ENCODE results near the gene ZHX3.
"Not testable (repeated sequence)": the region's sequence is repeated elsewhere in the genome, so short reads cannot be mapped to it uniquely, and the experiment has no call there.

Gene ZHX3

GRCh38 chr20:41134362-41135186, 183.0 kb downstream of the ZHX3 start:
- no peaks in the 10 kb centered on the region for H3K36me3 ChIP-seq (ENCODE audit: insufficient read depth, low read length)
- no peak for TF ChIP-seq EZH2phosphoT487 (IDR thresholded peaks at IDR 0.05; ENCODE audit: borderline replicate concordance)
- no peaks in the 10 kb centered on the region for H3K9me3 ChIP-seq (ENCODE audit: insufficient read depth, low read depth, low read length)
- no peaks in the 10 kb centered on the region for H3K27me3 ChIP-seq (ENCODE audit: insufficient read depth, low read length, poor library complexity, severe bottlenecking)
- H3K4me1 ChIP-seq (ENCODE audit: insufficient read depth, low read length, poor library complexity, severe bottlenecking): peaks cover 13% of the 10 kb centered on the region
- peaks cover 16% of the 10 kb centered on the region for H4K20me1 ChIP-seq (ENCODE audit: insufficient read depth, low read length, poor library complexity, severe bottlenecking)
- H3K9ac ChIP-seq (ENCODE audit: low read depth, low read length, poor library complexity, severe bottlenecking): no peak overlapping the region
- H3F3A ChIP-seq (ENCODE audit: low read depth): no peaks in the 10 kb centered on the region
- no peak overlapping the region for H3K4me2 ChIP-seq (ENCODE audit: low read depth, low read length, poor library complexity, severe bottlenecking)
- H3K4me3 ChIP-seq (ENCODE audit: low read length, poor library complexity, severe bottlenecking): no peak overlapping the region
- no peaks in the 10 kb centered on the region for H3K9me2 ChIP-seq (replicated peaks; ENCODE audit: low read depth, low read length)
- H3K79me2 ChIP-seq (ENCODE audit: insufficient read depth, low read length): peaks cover 24% of the 10 kb centered on the region
- H2AFZ ChIP-seq (ENCODE audit: low read length): no peak overlapping the region

- no peak overlapping the region for H3K9ac ChIP-seq (ENCODE audit: low read depth, low read length, poor library complexity, severe bottlenecking)
- H3K9me3 ChIP-seq (ENCODE audit: insufficient read depth, low read depth, low read length): no peaks in the 10 kb centered on the region
- no peaks in the 10 kb centered on the region for H3K27me3 ChIP-seq (ENCODE audit: insufficient read depth, low read length, poor library complexity, severe bottlenecking)
- H4K20me1 ChIP-seq (ENCODE audit: insufficient read depth, low read length, poor library complexity, severe bottlenecking): peaks cover 9% of the 10 kb centered on the region
- H3F3A ChIP-seq (ENCODE audit: low read depth): no peaks in the 10 kb centered on the region
- no peak overlapping the region for H3K4me3 ChIP-seq (ENCODE audit: low read length, poor library complexity, severe bottlenecking)
- peaks cover 6% of the 10 kb centered on the region for H3K4me1 ChIP-seq (ENCODE audit: insufficient read depth, low read length, poor library complexity, severe bottlenecking)
- H3K9me2 ChIP-seq (replicated peaks; ENCODE audit: low read depth, low read length): no peaks in the 10 kb centered on the region
- TF ChIP-seq CTCF (conservative IDR thresholded peaks at IDR 0.05; ENCODE audit: low read length): no peak
- TF ChIP-seq EZH2phosphoT487 (IDR thresholded peaks at IDR 0.05; ENCODE audit: borderline replicate concordance): no peak
- H3K79me2 ChIP-seq (ENCODE audit: insufficient read depth, low read length): peaks cover 17% of the 10 kb centered on the region
- H3K36me3 ChIP-seq (ENCODE audit: insufficient read depth, low read length): no peaks in the 10 kb centered on the region
- H3K4me2 ChIP-seq (ENCODE audit: low read depth, low read length, poor library complexity, severe bottlenecking): no peak overlapping the region
- H2AFZ ChIP-seq (ENCODE audit: low read length): no peak overlapping the region
Measured at GRCh38 chr20:41133709-41134361, 183.7 kb downstream of the ZHX3 start.

- not testable (repeated sequence) for H3K4me2 ChIP-seq (ENCODE audit: low read depth, low read length, poor library complexity, severe bottlenecking); H3K9ac ChIP-seq (ENCODE audit: low read depth, low read length, poor library complexity, severe bottlenecking); H3K27me3 ChIP-seq (ENCODE audit: insufficient read depth, low read length, poor library complexity, severe bottlenecking)
Measured at GRCh38 chr20:41132388-41132775, 185.1 kb downstream of the ZHX3 start.

GRCh38 chr20:41131594-41132387, 185.7 kb downstream of the ZHX3 start:
- Histone ChIP-seq H3K9ac (ENCODE audit: low read depth, low read length, poor library complexity, severe bottlenecking) (no peak overlapping the region), H3K79me2 (ENCODE audit: insufficient read depth, low read length) (0 out of 2 replicates have a peak, but pooled peaks cover 4% of the 10 kb centered on the region), H4K20me1 (ENCODE audit: insufficient read depth, low read length, poor library complexity, severe bottlenecking) (no peaks in the 10 kb centered on the region), H3K4me1 (ENCODE audit: insufficient read depth, low read length, poor library complexity, severe bottlenecking) (peaks cover 5% of the 10 kb centered on the region), H3K4me3 (ENCODE audit: low read length, poor library complexity, severe bottlenecking) (no peak overlapping the region), H3F3A (ENCODE audit: low read depth) (no peaks in the 10 kb centered on the region), H2AFZ (ENCODE audit: low read length) (no peak overlapping the region), H3K9me2 (replicated peaks; ENCODE audit: low read depth, low read length) (no peaks in the 10 kb centered on the region), H3K4me2 (ENCODE audit: low read depth, low read length, poor library complexity, severe bottlenecking) (no peak overlapping the region), H3K36me3 (ENCODE audit: insufficient read depth, low read length) (no peaks in the 10 kb centered on the region), H3K9me3 (ENCODE audit: insufficient read depth, low read depth, low read length) (no peaks in the 10 kb centered on the region), H3K27me3 (ENCODE audit: insufficient read depth, low read length, poor library complexity, severe bottlenecking) (no peaks in the 10 kb centered on the region)
- TF ChIP-seq EZH2phosphoT487 (IDR thresholded peaks at IDR 0.05; ENCODE audit: borderline replicate concordance) (no peak), CTCF (conservative IDR thresholded peaks at IDR 0.05; ENCODE audit: low read length) (no peak)

More at GRCh38 chr20:41132388-41132775, 185.1 kb downstream of the ZHX3 start:
- H2AFZ ChIP-seq (ENCODE audit: low read length); H4K20me1 ChIP-seq (ENCODE audit: insufficient read depth, low read length, poor library complexity, severe bottlenecking); H3K9me2 ChIP-seq (replicated peaks; ENCODE audit: low read depth, low read length); H3K9me3 ChIP-seq (ENCODE audit: insufficient read depth, low read depth, low read length); H3K79me2 ChIP-seq (ENCODE audit: insufficient read depth, low read length); H3K4me1 ChIP-seq (ENCODE audit: insufficient read depth, low read length, poor library complexity, severe bottlenecking); H3F3A ChIP-seq (ENCODE audit: low read depth); H3K36me3 ChIP-seq (ENCODE audit: insufficient read depth, low read length); H3K4me3 ChIP-seq (ENCODE audit: low read length, poor library complexity, severe bottlenecking): not testable (repeated sequence)
